DND-41 (cell line): ENCODE data around the gene ARF1.

Experiments used
- EZH2 ChIP-seq: IDR thresholded peaks from 3 replicates; pipeline ENCODE4 v1.6.1; 2012; ENCODE audit warnings: borderline replicate concordance, low read depth, mild to moderate bottlenecking, moderate library complexity, low read length, inconsistent platforms; ENCODE audit not compliant: severe bottlenecking
- TF ChIP-seq, protein P1 (sequence below): IDR thresholded peaks from 2 replicates; pipeline ENCODE4 v1.5.1; 2012; ENCODE audit warnings: borderline replicate concordance, low read length, moderate library complexity, mild to moderate bottlenecking; ENCODE audit not compliant: poor library complexity, severe bottlenecking; ENCODE audit errors: extremely low read depth

DNA sequence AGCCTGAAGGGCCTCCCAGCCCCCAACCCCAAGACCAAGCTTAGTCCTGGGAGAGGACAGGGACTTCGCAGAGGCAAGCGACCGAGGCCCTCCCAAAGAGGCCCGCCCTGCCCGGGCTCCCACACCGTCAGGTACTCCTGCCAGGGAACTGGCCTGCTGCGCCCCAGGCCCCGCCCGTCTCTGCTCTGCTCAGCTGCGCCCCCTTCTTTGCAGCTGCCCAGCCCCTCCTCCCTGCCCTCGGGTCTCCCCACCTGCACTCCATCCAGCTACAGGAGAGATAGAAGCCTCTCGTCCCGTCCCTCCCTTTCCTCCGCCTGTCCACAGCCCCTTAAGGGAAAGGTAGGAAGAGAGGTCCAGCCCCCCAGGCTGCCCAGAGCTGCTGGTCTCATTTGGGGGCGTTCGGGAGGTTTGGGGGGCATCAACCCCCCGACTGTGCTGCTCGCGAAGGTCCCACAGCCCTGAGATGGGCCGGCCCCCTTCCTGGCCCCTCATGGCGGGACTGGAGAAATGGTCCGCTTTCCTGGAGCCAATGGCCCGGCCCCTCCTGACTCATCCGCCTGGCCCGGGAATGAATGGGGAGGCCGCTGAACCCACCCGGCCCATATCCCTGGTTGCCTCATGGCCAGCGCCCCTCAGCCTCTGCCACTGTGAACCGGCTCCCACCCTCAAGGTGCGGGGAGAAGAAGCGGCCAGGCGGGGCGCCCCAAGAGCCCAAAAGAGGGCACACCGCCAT, 21.9 kb upstream of the ARF1 start:
- TF ChIP-seq, protein P1, sequence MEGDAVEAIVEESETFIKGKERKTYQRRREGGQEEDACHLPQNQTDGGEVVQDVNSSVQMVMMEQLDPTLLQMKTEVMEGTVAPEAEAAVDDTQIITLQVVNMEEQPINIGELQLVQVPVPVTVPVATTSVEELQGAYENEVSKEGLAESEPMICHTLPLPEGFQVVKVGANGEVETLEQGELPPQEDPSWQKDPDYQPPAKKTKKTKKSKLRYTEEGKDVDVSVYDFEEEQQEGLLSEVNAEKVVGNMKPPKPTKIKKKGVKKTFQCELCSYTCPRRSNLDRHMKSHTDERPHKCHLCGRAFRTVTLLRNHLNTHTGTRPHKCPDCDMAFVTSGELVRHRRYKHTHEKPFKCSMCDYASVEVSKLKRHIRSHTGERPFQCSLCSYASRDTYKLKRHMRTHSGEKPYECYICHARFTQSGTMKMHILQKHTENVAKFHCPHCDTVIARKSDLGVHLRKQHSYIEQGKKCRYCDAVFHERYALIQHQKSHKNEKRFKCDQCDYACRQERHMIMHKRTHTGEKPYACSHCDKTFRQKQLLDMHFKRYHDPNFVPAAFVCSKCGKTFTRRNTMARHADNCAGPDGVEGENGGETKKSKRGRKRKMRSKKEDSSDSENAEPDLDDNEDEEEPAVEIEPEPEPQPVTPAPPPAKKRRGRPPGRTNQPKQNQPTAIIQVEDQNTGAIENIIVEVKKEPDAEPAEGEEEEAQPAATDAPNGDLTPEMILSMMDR = no peak
- TF ChIP-seq EZH2 = no peak
